Sigmoid colon (tissue), 4 donors: ENCODE measurements around the gene PDCD4.

Experiments used
- CTCF ChIP-seq, 4 experiments: fragments of 450-650 bp in 3 of 4; fragments of 200-600 bp in 1 of 4; IDR thresholded peaks; one replicate each; pipeline ENCODE4 v1.5.1; 2016 to 2019; ENCODE audit warnings: antibody characterized with exemption in 4 of 4, mild to moderate bottlenecking in 3 of 4, moderate library complexity in 2 of 4
- EP300 ChIP-seq, 4 donors: sonication (generic); formaldehyde crosslinking; IDR thresholded peaks; one replicate each; pipeline ENCODE4 v1.6.1; 2017; ENCODE audit warnings: antibody characterized with exemption in 4 of 4
- POLR2A ChIP-seq, 2 donors: fragments of 450-650 bp; IDR thresholded peaks; one replicate each; pipeline ENCODE4 v1.6.1; 2016; ENCODE audit warnings: antibody characterized with exemption in 2 of 2, mild to moderate bottlenecking in 2 of 2, moderate library complexity in 2 of 2

- TF ChIP-seq POLR2A (IDR thresholded peaks at IDR 0.05) (no peak), CTCF (IDR thresholded peaks at IDR 0.05) (no peak), EP300 (IDR thresholded peaks at IDR 0.05) (no peak)
These were observed 20.6 kb upstream of the PDCD4 start for GRCh38 chr10:110851020-110851612.
